K562 (cell line): Measurements from ENCODE around the gene PPM1H. TPM values are rescaled to one million over a fixed set of nuclear protein-coding genes. Genes with fewer than 3 reads are reported as not detected.

Source experiments
- CAMTA2 ChIP-seq: fragments of 250-450 bp; sonication (Bioruptor Pico); conservative IDR thresholded peaks from 2 replicates; pipeline ENCODE4 v1.5.1; 2022
- CBFA2T3 ChIP-seq: fragments of 450-650 bp; IDR thresholded peaks from 2 replicates; pipeline ENCODE4 v1.6.1; 2017
- DEAF1 ChIP-seq: fragments of 450-650 bp; formaldehyde crosslinking; IDR thresholded peaks from 2 replicates; pipeline ENCODE4 v1.4.0; 2020; ENCODE audit warnings: mild to moderate bottlenecking, moderate library complexity
- E2F6 ChIP-seq, 2 experiments: IDR thresholded peaks; 2 replicates each; pipeline ENCODE4 v1.6.1; 2011; ENCODE audit warnings: borderline replicate concordance in 1 of 2, control low read depth in 1 of 2, low read depth in 1 of 2, low read length in 1 of 2, mild to moderate bottlenecking in 1 of 2, mixed read lengths in 1 of 2, moderate library complexity in 1 of 2; ENCODE audit not compliant: insufficient read depth in 1 of 2, insufficient read length in 1 of 2, poor library complexity in 1 of 2, severe bottlenecking in 1 of 2; ENCODE audit errors: extremely low read depth in 1 of 2
- GMEB1 ChIP-seq: fragments of 250-450 bp; sonication (Bioruptor Pico); IDR thresholded peaks from 2 replicates; pipeline ENCODE4 v1.4.0; 2020; ENCODE audit warnings: mild to moderate bottlenecking
- HOMEZ ChIP-seq: fragments of 250-450 bp; sonication (Bioruptor Pico); IDR thresholded peaks from 2 replicates; pipeline ENCODE4 v1.4.0; 2020; ENCODE audit warnings: mild to moderate bottlenecking, moderate library complexity
- MEIS2 ChIP-seq: fragments of 450-650 bp; IDR thresholded peaks from 2 replicates; pipeline ENCODE4 v1.6.1; 2014; ENCODE audit warnings: mild to moderate bottlenecking; ENCODE audit not compliant: partially characterized antibody
- MIER1 ChIP-seq: fragments of 450-650 bp; IDR thresholded peaks from 2 replicates; pipeline ENCODE4 v1.6.1; 2016; ENCODE audit warnings: antibody characterized with exemption, mild to moderate bottlenecking, low read depth
- PHF8 ChIP-seq: fragments of 200-600 bp; sonication (generic); IDR thresholded peaks from 2 replicates; pipeline ENCODE4 v1.6.1; 2012; ENCODE audit warnings: mixed run types, mild to moderate bottlenecking, inconsistent platforms, low read length, moderate library complexity, borderline replicate concordance
- POLR3A ChIP-seq: IDR thresholded peaks from 2 replicates; pipeline ENCODE4 v1.6.1; 2011; ENCODE audit warnings: borderline replicate concordance, mild to moderate bottlenecking, moderate library complexity; ENCODE audit not compliant: insufficient read length, insufficient read depth; ENCODE audit errors: extremely low read depth
- RBBP5 ChIP-seq: fragments of 200-600 bp; sonication (generic); IDR thresholded peaks from 2 replicates; pipeline ENCODE4 v1.6.1; 2012; ENCODE audit warnings: borderline replicate concordance, mild to moderate bottlenecking, low read length, control low read depth, inconsistent platforms; ENCODE audit not compliant: insufficient read depth, poor library complexity, severe bottlenecking
- STAT5A ChIP-seq: IDR thresholded peaks from 2 replicates; pipeline ENCODE4 v1.6.1; 2012; ENCODE audit warnings: low read length, inconsistent platforms, borderline replicate concordance
- ZBTB49 ChIP-seq: sonication (generic); formaldehyde crosslinking; IDR thresholded peaks from 2 replicates; pipeline ENCODE4 v1.8.0; 2022; ENCODE audit warnings: missing genetic modification reagents, mild to moderate bottlenecking, borderline replicate concordance
- ZC3H8 ChIP-seq: fragments of 450-650 bp; IDR thresholded peaks from 2 replicates; pipeline ENCODE4 v1.6.1; 2017
- ZNF280A ChIP-seq: fragments of 450-650 bp; IDR thresholded peaks from 2 replicates; pipeline ENCODE4 v1.6.1; 2018; ENCODE audit warnings: mild to moderate bottlenecking, low read depth; ENCODE audit not compliant: partially characterized antibody
- ZNF324 ChIP-seq: fragments of 250-450 bp; sonication (Bioruptor Pico); IDR thresholded peaks from 2 replicates; pipeline ENCODE4 v1.4.0; 2020; ENCODE audit warnings: mild to moderate bottlenecking
- ZNF778 ChIP-seq: fragments of 450-650 bp; formaldehyde crosslinking; IDR thresholded peaks from 2 replicates; pipeline ENCODE4 v1.4.0; 2020; ENCODE audit warnings: mild to moderate bottlenecking, moderate library complexity
- ZNF830 ChIP-seq: fragments of 250-450 bp; sonication (Bioruptor Pico); IDR thresholded peaks from 2 replicates; pipeline ENCODE4 v1.5.0; 2021; ENCODE audit warnings: mild to moderate bottlenecking
- polyA plus RNA-seq, 8 experiments: library from polyadenylated mRNA; depleted of rRNA in 4 of 8; stranded (reverse) in 5 of 8; unstranded in 3 of 8; fragments of >200 nt; fragmentation: Nextera tagmentation in 2 of 8; fragmentation: Illumina TruSeq in 1 of 8; extraction: Ambion mirVana in 2 of 8; extraction: Trizol in 1 of 8; gene quantifications; 2 replicates each; pipeline versions ENCODE4 v1.2.1 to v1.2.3, GENCODE V29; 2011 to 2014; ENCODE audit warnings: inconsistent platforms in 1 of 8, missing spikeins in 1 of 8
- total RNA-seq, 7 experiments: library from RNA; depleted of rRNA in 6 of 7; stranded (reverse); fragments of >200 nt in 6 of 7; fragmentation: Illumina TruSeq in 2 of 7; extraction: Trizol in 2 of 7; gene quantifications; 2 replicates each; pipeline versions ENCODE4 v1.2.1 to v1.2.3, GENCODE V29; 2011 to 2021; ENCODE audit warnings: low replicate concordance in 1 of 7

PPM1H gene
- total and polyA plus RNA-seq, 9 of the 15 experiments (the other 6 are each of a cell fraction or from before 2014, with no cell fraction given), result 5.3 to 29.3 (median 11.3) TPM

GRCh38 chr12:62760779-62761178 is 174.2 kb downstream of the PPM1H start (continued):
- TF ChIP-seq GMEB1 (CRISPR knock-in tag), result no peak
- TF ChIP-seq STAT5A, result no peak
- no peak for TF ChIP-seq POLR3A
- TF ChIP-seq ZC3H8, result no peak
- TF ChIP-seq ZNF324 (CRISPR knock-in tag), result no peak
- TF ChIP-seq PHF8, result no peak
- TF ChIP-seq CAMTA2 (CRISPR knock-in tag), result no peak
- TF ChIP-seq ZNF280A, result no peak
- no peak for TF ChIP-seq HOMEZ (CRISPR knock-in tag)
- TF ChIP-seq MIER1, result no peak
- TF ChIP-seq RBBP5, result no peak
- TF ChIP-seq CBFA2T3, result peak; percentile 60
- TF ChIP-seq ZNF830 (CRISPR knock-in tag), result no peak
- TF ChIP-seq ZBTB49 (CRISPR knock-in tag), result no peak
- peak; percentile 23; the same call in 1 of the 2 replicates for TF ChIP-seq DEAF1
- TF ChIP-seq MEIS2, result peak; percentile 71
- TF ChIP-seq E2F6 (IDR thresholded peaks at IDR 0.05; ENCODE audit: borderline replicate concordance in 1 of 2, extremely low read depth in 1 of 2, insufficient read depth in 1 of 2, insufficient read length in 1 of 2, low read depth in 1 of 2, low read length in 1 of 2, poor library complexity in 1 of 2, severe bottlenecking in 1 of 2), result no peak
- no peak for TF ChIP-seq ZNF778 (CRISPR knock-in tag)
